Left renal pelvis (tissue), 4 donors: ENCODE results near the gene PHLDA3. TPM values are rescaled to one million over a fixed set of nuclear protein-coding genes. Genes with fewer than 3 reads are reported as not detected.

ENCODE experiments used
- DNase-seq, 4 donors: peaks; one replicate each; pipeline ENCODE4 v3.0.0-alpha.2; 2013; ENCODE audit warnings: low read depth in 4 of 4, low spot score in 3 of 4
- polyA plus RNA-seq, 4 donors: library from polyadenylated mRNA; unstranded; fragments of 120-200 nt; gene quantifications; one replicate each; pipeline ENCODE4 v1.2.1, GENCODE V29; 2013; ENCODE audit not compliant: insufficient read length in 4 of 4

Gene PHLDA3
- polyA plus RNA-seq, 4 donors: 9.2 to 36.1 (median 13.6) TPM

DNA sequence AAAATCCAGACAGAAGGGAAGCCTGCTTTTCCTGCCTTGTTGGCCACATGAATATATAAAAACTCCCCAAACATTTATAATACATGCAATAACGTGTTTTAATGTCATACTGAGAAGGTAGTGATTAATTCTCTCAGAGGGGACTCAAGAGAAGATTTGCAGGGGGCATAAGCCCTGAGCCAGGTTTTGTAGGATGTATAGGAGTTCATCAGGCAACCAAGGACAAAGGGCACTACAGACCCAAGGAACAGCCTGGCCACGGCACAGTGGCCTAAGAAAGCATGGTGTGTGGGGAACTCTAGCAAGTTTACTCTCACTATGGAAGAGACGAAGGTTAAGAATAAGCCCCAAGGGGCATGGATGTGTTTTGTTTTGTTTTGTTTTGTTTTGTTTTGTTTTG, 32.0 kb downstream of the PHLDA3 start:
- no peak for DNase-seq

DNA sequence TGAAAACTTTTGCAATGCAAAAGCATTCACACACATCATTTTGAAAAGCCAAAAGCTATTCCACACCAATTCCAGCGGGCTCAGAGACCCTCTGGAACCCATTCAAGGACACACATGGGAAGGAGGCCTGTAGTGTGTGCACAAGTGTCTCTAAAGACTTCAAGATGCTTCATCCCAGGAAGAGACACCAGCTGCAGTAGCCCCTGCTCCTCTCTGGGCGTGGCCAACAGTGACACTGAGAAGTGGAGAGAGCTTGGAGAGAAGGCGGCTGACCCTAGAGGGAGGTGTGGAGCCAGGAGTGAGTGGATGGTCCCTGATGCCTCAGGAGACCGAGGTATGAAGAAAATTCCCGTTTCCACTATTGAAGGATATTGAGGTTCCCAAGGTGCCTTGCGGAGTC, 32.6 kb downstream of the PHLDA3 start:
- DNase-seq: no peak

- DNase-seq: no peak
Observed at GRCh38 chr1:201434266-201434665, 34.7 kb downstream of the PHLDA3 start.

- DNase-seq: no peak
Observed at GRCh38 chr1:201433609-201434008, 35.4 kb downstream of the PHLDA3 start.

DNA sequence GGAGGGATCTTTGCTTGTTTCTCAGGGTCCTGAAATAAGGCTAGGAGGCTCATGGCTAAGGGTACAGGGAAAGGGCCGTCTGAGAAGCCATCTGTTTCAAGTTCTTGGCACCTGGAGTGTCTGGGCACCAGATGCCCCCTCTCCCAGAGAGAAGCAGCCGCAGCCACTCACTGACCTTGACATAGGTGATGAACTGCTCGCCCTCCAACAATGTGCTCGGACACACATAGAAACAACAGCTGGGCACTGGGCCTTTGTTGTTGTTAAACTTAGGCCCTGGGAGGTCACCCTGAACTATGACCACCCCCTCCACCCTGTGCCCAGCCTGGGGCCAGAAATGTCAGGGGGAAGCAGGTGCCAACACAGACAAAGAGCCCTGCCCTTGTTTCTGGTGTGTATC, 38.2 kb downstream of the PHLDA3 start:
- no peak for DNase-seq

GRCh38 chr1:201429736-201430501, 39.1 kb downstream of the PHLDA3 start:
- no peak for DNase-seq

GRCh38 chr1:201427963-201428362, 41.0 kb downstream of the PHLDA3 start:
- DNase-seq: no peak

GRCh38 chr1:201426479-201427310, 42.3 kb downstream of the PHLDA3 start:
- DNase-seq: no peak

GRCh38 chr1:201424146-201424545, 44.8 kb downstream of the PHLDA3 start:
- no peak for DNase-seq

- no peak for DNase-seq
Observed at GRCh38 chr1:201423655-201424054, 45.3 kb downstream of the PHLDA3 start.

- DNase-seq: no peak
Observed at GRCh38 chr1:201422436-201423030, 46.5 kb downstream of the PHLDA3 start.

DNA sequence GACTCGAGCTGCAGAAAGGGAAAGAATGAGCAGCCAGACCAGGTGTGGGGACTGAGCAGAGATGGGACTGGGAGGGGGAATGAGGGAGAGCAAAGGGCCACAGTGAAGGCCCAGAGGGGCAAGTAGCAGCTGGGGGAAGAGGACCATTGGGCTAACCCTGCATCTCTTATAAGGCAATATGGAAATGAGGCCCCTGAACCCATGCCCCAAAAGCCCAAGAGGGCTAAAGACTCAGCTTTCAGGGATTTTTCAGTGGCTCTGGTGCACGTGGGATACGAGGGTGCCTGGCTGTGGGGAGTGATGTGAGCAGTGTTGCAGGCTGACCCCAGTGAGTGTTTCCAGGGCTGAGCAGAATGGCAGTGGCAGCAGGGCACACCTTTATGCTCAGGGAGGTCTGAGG, 47.0 kb downstream of the PHLDA3 start:
- no peak for DNase-seq

DNA sequence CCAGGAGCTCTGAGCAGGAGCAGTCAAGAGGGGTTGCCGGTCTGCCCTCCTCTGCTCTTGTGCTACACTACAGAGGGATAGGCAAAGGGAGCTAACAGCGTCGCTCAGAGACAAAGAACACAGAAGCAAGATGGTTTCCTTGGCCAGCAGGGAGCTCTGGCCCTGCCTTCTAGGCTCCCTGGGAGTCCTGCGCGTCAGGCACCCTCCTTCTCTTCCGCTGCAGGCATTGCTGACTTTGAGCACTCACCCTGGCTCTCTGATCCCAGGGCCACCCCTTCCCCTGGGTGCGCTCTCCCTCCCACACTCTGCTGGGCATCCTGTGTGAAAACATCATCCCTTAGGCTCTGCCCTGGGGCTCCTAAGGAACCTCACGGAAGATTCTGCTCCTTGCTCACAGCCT, 47.9 kb downstream of the PHLDA3 start:
- DNase-seq: no peak

DNA sequence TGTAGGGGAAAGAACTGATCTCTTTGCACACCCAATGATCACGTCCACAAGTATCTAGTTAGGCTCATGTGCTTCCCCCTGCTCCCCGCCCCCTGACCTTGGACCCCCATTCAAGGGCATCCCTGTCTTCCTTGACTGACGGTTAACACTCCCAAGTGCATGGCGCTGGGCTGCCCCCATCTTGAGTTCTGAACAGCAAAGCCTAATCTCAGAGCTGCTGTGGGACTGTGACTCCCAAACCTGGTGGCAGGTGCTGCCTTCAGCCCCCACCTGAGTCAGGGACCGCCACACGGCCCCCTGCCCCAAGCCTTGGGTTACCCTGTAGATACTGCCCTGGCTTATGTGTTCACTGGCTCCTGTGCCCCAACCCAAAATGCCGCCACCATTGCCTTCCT, 48.4 kb downstream of the PHLDA3 start:
- DNase-seq: no peak

DNA sequence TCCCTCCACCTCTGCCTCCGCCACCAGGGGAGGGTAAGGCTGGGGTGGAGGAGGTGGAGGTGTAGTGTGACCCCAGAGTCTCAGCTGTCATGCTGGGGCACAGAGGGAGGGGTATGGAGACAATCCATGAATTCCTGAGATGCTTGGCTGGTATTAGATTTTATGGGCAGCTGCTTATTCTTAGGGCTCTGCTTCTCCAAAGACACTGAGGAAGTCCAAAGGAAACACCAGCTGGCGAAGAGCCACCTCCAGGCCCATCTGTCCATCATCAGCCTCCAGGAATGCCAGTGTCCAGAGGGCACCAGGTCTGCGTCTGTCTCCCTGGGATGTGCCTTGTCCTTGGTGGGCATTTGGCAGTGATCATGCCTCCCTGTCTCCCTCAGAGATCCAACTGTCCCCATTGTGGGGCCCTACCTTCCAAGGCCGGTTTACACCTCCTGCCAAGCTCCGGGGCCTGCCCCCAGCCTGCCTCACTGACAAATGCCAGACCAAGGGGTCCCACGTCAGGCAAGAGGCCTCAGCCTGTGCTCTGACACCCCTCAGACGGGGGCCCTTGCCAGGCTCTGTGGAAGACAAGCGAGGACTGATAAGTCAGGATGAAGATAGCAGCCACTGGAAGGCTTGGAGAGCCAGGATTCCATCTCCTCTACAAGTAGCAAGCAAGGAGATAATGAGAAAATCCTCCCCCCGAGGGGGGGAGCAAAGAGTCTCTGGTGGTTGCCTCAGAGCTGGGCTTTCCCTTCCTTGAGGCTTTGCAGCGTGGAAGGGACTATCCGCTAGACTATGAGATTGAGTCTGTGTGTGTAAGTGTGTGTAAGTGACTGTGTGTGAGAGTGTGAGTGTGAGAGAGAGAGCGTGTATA, 49.0 kb downstream of the PHLDA3 start:
- DNase-seq: no peak

DNA sequence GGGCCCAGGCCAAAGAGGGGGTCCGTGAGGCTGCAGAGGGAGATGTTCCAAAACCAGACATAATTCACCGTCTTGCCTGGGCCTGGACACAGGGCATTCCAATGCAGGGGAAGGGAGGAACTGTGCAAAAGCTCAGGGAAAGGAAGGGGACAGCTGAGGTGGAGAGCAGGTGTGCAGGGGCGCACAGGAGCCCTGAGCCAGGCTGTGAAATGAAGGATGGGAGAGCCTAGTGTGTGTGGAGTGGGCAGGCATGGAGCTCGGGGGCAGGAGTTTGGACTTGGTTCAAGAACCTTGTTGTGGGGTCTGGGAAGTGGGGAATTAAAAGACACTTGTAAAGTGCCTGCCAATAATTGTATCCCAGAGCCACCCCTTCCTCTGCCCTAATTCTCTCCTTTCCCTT, 49.7 kb downstream of the PHLDA3 start:
- no peak for DNase-seq

- DNase-seq: no peak
Observed at GRCh38 chr1:201418461-201418860, 50.5 kb downstream of the PHLDA3 start.
